Stomach smooth muscle (tissue), 2 donors: Measurements from ENCODE around the gene SEC22B.
"Not testable (repeated sequence)": the region's sequence is repeated elsewhere in the genome, so short reads cannot be mapped to it uniquely, and the experiment has no call there.

Experiments used
- H3K27ac ChIP-seq: one replicate; pipeline ENCODE4 v1.7.0; 2013; ENCODE audit warnings: mild to moderate bottlenecking, low read length, inconsistent platforms
- H3K27me3 ChIP-seq, 2 donors: one replicate each; pipeline ENCODE4 v1.7.0; 2013; ENCODE audit warnings: low read length in 2 of 2; ENCODE audit not compliant: insufficient read depth in 2 of 2, control insufficient read depth in 1 of 2
- H3K36me3 ChIP-seq, 2 donors: one replicate each; pipeline ENCODE4 v1.7.0; 2013; ENCODE audit warnings: low read length in 2 of 2; ENCODE audit not compliant: control insufficient read depth in 2 of 2, insufficient read depth in 2 of 2
- H3K4me1 ChIP-seq: one replicate; pipeline ENCODE4 v1.7.0; 2013; ENCODE audit warnings: low read length; ENCODE audit not compliant: control insufficient read depth, insufficient read depth
- H3K4me3 ChIP-seq, 2 donors: one replicate each; pipeline ENCODE4 v1.7.0; 2013; ENCODE audit warnings: low read length in 2 of 2
- H3K9ac ChIP-seq, 2 donors: one replicate each; pipeline ENCODE4 v1.7.0; 2013; ENCODE audit warnings: low read length in 2 of 2, mild to moderate bottlenecking in 1 of 2
- H3K9me3 ChIP-seq, 2 donors: one replicate each; pipeline ENCODE4 v1.7.0; 2013; ENCODE audit warnings: low read length in 2 of 2; ENCODE audit not compliant: control insufficient read depth in 2 of 2
- donor health status: healthy.
- donor health status: Pancreatic carcinoma.

SEC22B gene

GRCh38 chr1:120176092-120176855, at the start of gene SEC22B:
SEC22B (minus strand) TSS chr1:120176520; CDS start chr1:120176381, 139 bp downstream.
- no peaks in the 10 kb centered on the region for H3K36me3 ChIP-seq
- peaks cover 8% of the 10 kb centered on the region for H3K4me1 ChIP-seq
- no peaks in the 10 kb centered on the region for H3K9me3 ChIP-seq
- no peaks in the 10 kb centered on the region for H3K27me3 ChIP-seq
- H3K27ac ChIP-seq: peak within 1 kb of the TSS; percentile 86
- H3K9ac ChIP-seq: peak within 1 kb of the TSS; percentile 94 to 96
- peak within 1 kb of the TSS; percentile 93 to 98 for H3K4me3 ChIP-seq

- not testable (repeated sequence) for H3K27ac ChIP-seq, H3K4me1 ChIP-seq, H3K36me3 ChIP-seq, H3K9ac ChIP-seq, H3K27me3 ChIP-seq, H3K9me3 ChIP-seq, H3K4me3 ChIP-seq
Measured at GRCh38 chr1:120217933-120218332, 41.6 kb upstream of the SEC22B start.

GRCh38 chr1:120217175-120217929, 41.0 kb upstream of the SEC22B start:
- not testable (repeated sequence) for H3K27ac ChIP-seq, H3K4me3 ChIP-seq, H3K9me3 ChIP-seq, H3K36me3 ChIP-seq, H3K9ac ChIP-seq, H3K27me3 ChIP-seq, H3K4me1 ChIP-seq

- H3K9ac ChIP-seq, H3K4me3 ChIP-seq, H3K27me3 ChIP-seq, H3K9me3 ChIP-seq, H3K4me1 ChIP-seq, H3K36me3 ChIP-seq, H3K27ac ChIP-seq: not testable (repeated sequence)
Measured at GRCh38 chr1:120213606-120214005, 37.3 kb upstream of the SEC22B start.

GRCh38 chr1:120210754-120211153, 34.4 kb upstream of the SEC22B start:
- not testable (repeated sequence) for H3K4me1 ChIP-seq, H3K4me3 ChIP-seq, H3K9ac ChIP-seq, H3K9me3 ChIP-seq, H3K27ac ChIP-seq, H3K36me3 ChIP-seq, H3K27me3 ChIP-seq

GRCh38 chr1:120196863-120197775, 20.8 kb upstream of the SEC22B start:
- H3K27me3 ChIP-seq, H3K9ac ChIP-seq: not testable (repeated sequence)

GRCh38 chr1:120188626-120189025, 12.3 kb upstream of the SEC22B start:
- not testable (repeated sequence) for H3K9me3 ChIP-seq, H3K9ac ChIP-seq, H3K4me1 ChIP-seq, H3K36me3 ChIP-seq, H3K27me3 ChIP-seq, H3K27ac ChIP-seq, H3K4me3 ChIP-seq

More at GRCh38 chr1:120196863-120197775, 20.8 kb upstream of the SEC22B start:
- H3K9me3 ChIP-seq, H3K27ac ChIP-seq, H3K4me1 ChIP-seq, H3K36me3 ChIP-seq: not testable (repeated sequence)
- peak overlapping the region in 1 of 2 donors; percentile 52 for H3K4me3 ChIP-seq

- H3K9ac ChIP-seq, H3K4me3 ChIP-seq, H3K27me3 ChIP-seq: not testable (repeated sequence)
Measured at GRCh38 chr1:120182176-120182707, 5.9 kb upstream of the SEC22B start.

GRCh38 chr1:120179811-120180690, 3.7 kb upstream of the SEC22B start:
- not testable (repeated sequence) for H3K27me3 ChIP-seq
- peak overlapping the region; percentile 61 for H3K27ac ChIP-seq

More at GRCh38 chr1:120182176-120182707, 5.9 kb upstream of the SEC22B start:
- H3K36me3 ChIP-seq, H3K27ac ChIP-seq, H3K9me3 ChIP-seq, H3K4me1 ChIP-seq: not testable (repeated sequence)

More at GRCh38 chr1:120179811-120180690, 3.7 kb upstream of the SEC22B start:
- Histone ChIP-seq H3K4me3 (peak overlapping the region; percentile 29 to 66), H3K9ac (peak overlapping the region in 1 of 2 donors; percentile 22)
- not testable (repeated sequence) for H3K36me3 ChIP-seq, H3K4me1 ChIP-seq, H3K9me3 ChIP-seq
